Activated naive CD8-positive, alpha-beta T cell treated with anti-CD3 and anti-CD28 coated beads for 36 hours (primary cell): Measurements from ENCODE around the gene RBBP4. TPM values are rescaled to one million over a fixed set of nuclear protein-coding genes. Genes with fewer than 3 reads are reported as not detected.
A peak's percentile ranks its signal among the peaks of the same experiment; 100 is the strongest.

Experiments
- DNase-seq: peaks from one replicate; pipeline ENCODE4 v3.0.0; 2021
- H3K27ac Mint-ChIP-seq: one replicate; pipeline ENCODE4 v1.8.0; 2022; ENCODE audit warnings: mild to moderate bottlenecking, moderate library complexity, mixed read lengths
- H3K27me3 Mint-ChIP-seq: one replicate; pipeline ENCODE4 v1.8.0; 2022; ENCODE audit warnings: mild to moderate bottlenecking, mixed read lengths
- H3K36me3 Mint-ChIP-seq: one replicate; pipeline ENCODE4 v1.8.0; 2021; ENCODE audit warnings: mild to moderate bottlenecking, mixed read lengths
- H3K4me1 Mint-ChIP-seq: one replicate; pipeline ENCODE4 v1.8.0; 2021; ENCODE audit warnings: mixed read lengths
- H3K4me3 Mint-ChIP-seq: one replicate; pipeline ENCODE4 v1.8.0; 2022; ENCODE audit warnings: mild to moderate bottlenecking, moderate library complexity, mixed read lengths
- H3K9me3 Mint-ChIP-seq: one replicate; pipeline ENCODE4 v1.8.0; 2022; ENCODE audit warnings: mixed read lengths
- total RNA-seq, 2 experiments: library from RNA; stranded (reverse); gene quantifications; one replicate each; pipeline ENCODE4 v1.2.3, GENCODE V29; 2021

RBBP4 gene
- total RNA-seq, 2 experiments from 2014 or later: 313 to 317 TPM

DNA sequence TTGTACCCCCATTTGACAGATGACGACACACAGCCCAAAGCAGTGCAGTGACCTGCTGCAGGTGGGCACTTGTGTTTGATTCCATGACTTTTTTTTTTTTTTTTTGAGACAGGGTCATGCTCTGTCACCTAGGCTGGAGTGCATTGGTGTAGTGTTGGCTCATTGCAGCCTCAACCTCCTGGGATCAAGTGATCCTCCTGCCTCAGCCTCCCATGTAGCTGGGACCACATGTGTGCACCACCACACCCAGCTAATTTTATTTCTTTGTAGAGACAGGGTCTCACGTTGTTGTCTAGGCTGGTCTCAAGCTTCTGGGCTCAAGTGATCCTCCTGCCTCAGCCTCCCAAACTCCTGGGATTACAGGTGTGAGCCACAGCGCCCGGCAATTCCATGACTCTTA lies 66.5 kb downstream of the RBBP4 start:
- Mint-ChIP-seq H3K27me3 (peaks cover 19% of the 10 kb centered on the region), H3K4me3 (no peak overlapping the region), H3K27ac (no peak overlapping the region), H3K36me3 (no peaks in the 10 kb centered on the region), H3K9me3 (no peaks in the 10 kb centered on the region), H3K4me1 (no peaks in the 10 kb centered on the region)
- no peak for DNase-seq

DNA sequence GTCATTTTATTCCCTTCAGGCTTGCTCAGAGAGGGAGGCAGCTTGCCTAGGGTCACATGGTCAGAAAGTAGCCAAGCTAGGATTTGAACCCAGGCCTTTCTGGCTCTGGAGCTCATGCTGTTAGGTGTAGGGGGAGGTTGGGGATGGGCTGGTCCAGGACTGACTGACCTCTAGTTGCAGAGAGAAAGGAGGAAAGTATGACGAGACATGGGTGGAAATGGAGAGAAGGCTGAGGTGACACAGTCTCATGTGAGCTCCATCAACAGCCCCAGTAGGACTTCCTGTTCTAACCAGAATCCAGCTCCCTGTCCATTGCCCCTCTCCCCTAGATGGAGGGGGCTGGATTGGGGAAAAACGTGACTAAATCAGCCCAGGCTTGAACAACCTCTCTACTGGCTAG lies 67.0 kb downstream of the RBBP4 start:
- Mint-ChIP-seq H3K4me1 (no peaks in the 10 kb centered on the region), H3K27me3 (peaks cover 19% of the 10 kb centered on the region), H3K27ac (no peak overlapping the region), H3K9me3 (no peaks in the 10 kb centered on the region), H3K4me3 (no peak overlapping the region), H3K36me3 (no peaks in the 10 kb centered on the region)
- no peak for DNase-seq

DNA sequence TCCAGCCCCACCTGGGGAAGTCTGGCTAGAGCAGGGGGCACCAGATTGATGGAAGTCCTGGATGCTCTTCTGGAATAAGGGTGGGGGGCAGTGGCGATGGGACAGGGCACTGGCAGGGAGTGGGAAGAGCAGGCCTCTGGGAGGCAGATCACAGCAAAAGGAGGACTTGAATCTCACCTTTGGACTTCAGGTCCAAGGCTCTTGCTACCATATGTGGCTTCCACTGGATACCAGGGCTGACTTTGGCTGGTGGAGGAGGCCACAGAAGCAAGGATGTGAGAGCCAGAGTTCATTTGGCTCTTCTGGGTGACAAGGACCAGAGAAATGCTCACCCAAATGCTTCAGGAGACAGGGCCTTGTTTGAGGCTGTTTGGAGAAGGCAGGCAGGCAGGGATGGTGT lies 67.5 kb downstream of the RBBP4 start:
- peaks cover 19% of the 10 kb centered on the region for H3K27me3 Mint-ChIP-seq
- H3K27ac Mint-ChIP-seq: no peak overlapping the region
- no peaks in the 10 kb centered on the region for H3K9me3 Mint-ChIP-seq
- H3K4me3 Mint-ChIP-seq: no peak overlapping the region
- DNase-seq: no peak
- no peaks in the 10 kb centered on the region for H3K36me3 Mint-ChIP-seq
- H3K4me1 Mint-ChIP-seq: no peaks in the 10 kb centered on the region

DNA sequence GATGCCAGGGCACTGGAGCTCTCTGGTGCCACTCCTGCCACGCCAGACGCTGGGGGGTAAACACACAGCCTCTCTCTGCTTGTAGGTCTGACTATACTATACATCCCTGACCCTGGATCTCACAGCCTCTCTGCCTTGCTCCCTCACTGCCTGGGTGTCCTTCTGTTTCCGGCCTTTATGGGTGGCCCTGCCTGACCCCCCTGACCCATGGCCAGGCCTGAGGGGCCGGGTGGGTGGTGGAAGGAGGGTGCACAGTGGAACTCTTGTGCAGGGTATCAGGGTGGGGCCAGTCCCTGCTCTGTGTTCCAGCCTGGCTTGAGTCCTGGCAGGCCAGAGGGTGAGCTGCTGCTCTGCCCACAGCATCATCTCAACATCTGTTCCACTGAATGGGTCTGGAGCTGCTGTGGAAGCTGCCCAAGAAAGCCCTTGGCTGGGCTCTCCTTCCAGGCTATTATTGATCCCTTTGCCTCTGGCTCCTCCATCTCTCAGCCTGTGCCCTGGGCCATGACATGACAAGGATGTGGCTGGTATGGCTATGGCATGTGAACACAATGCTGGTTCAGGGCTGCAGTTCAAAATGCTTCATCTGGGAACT lies 68.8 kb downstream of the RBBP4 start:
- Mint-ChIP-seq H3K27me3 (peaks cover 22% of the 10 kb centered on the region), H3K36me3 (no peaks in the 10 kb centered on the region), H3K27ac (no peak overlapping the region), H3K9me3 (no peaks in the 10 kb centered on the region), H3K4me1 (no peaks in the 10 kb centered on the region), H3K4me3 (no peak overlapping the region)
- no peak for DNase-seq

DNA sequence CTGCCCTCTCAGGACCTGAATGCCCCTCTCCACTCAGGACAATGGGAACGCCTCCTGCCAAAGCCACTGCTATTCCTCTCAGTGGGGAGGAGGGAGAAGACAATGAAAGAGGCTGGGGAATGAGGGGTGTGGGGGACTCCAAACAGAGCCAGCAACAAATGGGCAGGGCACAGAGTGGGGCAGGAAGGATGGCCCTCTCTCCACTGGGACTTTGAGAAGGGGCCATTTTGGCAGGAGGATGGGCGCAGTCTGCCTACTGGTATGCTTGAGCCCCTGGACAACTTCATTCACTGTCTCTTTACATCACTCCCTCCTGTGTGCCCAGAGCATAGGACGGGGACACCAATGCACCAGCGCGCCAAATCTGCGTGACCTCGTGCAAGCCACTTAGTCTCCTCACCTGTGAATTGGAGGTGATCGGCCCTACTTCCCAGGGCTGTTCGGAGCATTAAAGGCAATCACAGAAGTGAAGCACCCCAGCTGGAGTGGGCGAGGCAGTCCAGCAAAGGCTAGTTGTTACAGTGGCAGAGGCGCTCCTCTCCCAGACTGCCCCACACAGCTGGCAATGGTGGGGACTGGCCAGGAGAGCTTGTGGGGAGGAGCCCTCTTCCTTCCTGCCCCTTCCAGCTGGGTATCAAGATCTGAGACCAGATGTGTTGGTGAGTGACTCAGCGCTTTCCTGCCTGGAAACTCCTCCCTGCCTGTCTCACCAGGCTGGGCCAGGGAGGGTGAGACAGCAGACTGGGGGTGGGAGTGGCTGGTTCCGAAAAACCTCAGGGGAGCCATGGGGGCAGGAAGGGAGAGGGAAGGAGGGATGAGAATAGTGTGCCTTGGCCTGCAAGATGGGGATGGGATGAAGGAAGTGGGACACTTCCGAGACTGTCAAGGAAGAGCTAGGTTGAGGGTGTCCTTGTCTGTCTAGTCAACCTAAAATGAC lies 73.9 kb downstream of the RBBP4 start:
- H3K27ac Mint-ChIP-seq: no peak overlapping the region
- H3K4me1 Mint-ChIP-seq: peaks cover 9% of the 10 kb centered on the region
- no peaks in the 10 kb centered on the region for H3K9me3 Mint-ChIP-seq
- H3K4me3 Mint-ChIP-seq: no peak overlapping the region
- H3K36me3 Mint-ChIP-seq: no peaks in the 10 kb centered on the region
- peak; percentile 21 for DNase-seq
- peaks cover 23% of the 10 kb centered on the region for H3K27me3 Mint-ChIP-seq

DNA sequence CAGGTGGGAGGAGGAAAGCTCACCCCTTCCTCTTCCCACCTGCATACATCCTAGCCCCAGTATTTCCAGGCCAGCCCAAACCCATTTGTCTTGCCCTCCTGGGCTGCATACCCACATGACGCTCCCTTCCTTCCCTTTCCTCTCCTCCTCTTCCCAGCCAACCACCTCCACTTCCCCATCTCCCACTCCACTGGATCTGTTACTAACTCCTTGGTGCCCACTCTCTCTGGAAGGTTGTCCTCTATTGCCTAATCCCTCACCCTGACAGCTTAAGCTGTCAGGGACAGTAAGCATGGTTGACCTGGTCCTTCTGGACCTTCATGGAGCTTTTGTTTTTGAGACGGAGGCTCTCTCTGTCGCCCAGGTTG lies 74.6 kb downstream of the RBBP4 start:
- Mint-ChIP-seq H3K27me3 (peaks cover 19% of the 10 kb centered on the region), H3K36me3 (no peaks in the 10 kb centered on the region), H3K4me1 (peaks cover 9% of the 10 kb centered on the region), H3K9me3 (no peaks in the 10 kb centered on the region), H3K27ac (no peak overlapping the region), H3K4me3 (no peak overlapping the region)
- DNase-seq: no peak

DNA sequence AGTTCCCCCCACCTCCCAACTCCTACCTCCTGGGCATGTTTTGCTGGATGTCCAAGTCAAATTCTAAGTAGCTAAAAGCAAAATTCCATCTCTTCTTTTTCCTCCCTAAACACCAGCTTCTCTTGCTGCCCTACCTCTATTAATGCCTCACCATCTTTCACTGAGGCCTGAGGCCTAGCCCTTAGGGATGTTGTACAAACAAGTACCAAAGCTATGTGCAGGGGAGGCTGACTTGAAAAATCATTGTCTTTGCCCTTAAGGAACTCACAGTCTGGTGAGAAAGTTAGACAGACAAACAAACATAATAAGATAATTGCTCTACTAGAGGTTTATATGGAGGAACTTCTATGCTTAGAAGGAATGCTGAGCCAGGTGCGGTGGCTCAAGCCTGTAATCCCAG lies 76.9 kb downstream of the RBBP4 start:
- no peak for DNase-seq
- H3K36me3 Mint-ChIP-seq: no peaks in the 10 kb centered on the region
- H3K27me3 Mint-ChIP-seq: peaks cover 12% of the 10 kb centered on the region
- H3K9me3 Mint-ChIP-seq: no peaks in the 10 kb centered on the region
- no peak overlapping the region for H3K4me3 Mint-ChIP-seq
- H3K4me1 Mint-ChIP-seq: peaks cover 11% of the 10 kb centered on the region
- no peak overlapping the region for H3K27ac Mint-ChIP-seq

DNA sequence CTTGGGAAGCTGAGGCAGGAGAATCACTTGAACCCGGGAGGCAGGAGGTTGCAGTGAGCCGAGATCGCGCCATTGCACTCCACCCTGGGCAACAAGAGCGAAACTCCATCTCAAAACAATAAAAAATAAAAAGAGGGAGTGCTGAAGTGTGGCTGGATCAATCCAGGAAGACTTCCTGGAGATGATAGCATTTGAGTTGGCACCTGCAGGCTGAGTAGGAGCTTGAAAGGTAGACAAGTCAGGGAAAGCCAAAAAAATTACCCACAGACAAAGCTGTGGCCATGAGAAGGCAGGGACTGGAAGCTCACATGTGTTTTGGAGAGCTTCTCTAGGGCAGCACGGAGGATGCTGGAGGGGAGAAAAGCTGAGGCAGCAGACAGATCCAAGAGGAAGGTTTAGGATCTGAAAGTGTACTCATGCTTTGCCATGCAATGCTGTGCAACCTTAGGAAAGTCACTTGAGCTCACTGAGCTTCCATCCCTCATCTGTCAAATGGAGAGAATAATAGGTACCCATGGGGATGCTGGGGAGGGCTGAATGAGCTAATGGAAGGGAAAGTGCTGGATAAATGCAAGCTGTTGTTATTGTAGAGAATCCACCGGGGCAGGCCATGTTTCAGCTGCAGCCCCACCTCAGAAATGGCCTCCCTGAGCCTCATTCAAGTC lies 77.5 kb downstream of the RBBP4 start:
- Mint-ChIP-seq H3K27ac (no peak overlapping the region), H3K27me3 (peaks cover 12% of the 10 kb centered on the region), H3K4me1 (peaks cover 11% of the 10 kb centered on the region), H3K4me3 (no peak overlapping the region), H3K9me3 (no peaks in the 10 kb centered on the region), H3K36me3 (no peaks in the 10 kb centered on the region)
- no peak for DNase-seq

DNA sequence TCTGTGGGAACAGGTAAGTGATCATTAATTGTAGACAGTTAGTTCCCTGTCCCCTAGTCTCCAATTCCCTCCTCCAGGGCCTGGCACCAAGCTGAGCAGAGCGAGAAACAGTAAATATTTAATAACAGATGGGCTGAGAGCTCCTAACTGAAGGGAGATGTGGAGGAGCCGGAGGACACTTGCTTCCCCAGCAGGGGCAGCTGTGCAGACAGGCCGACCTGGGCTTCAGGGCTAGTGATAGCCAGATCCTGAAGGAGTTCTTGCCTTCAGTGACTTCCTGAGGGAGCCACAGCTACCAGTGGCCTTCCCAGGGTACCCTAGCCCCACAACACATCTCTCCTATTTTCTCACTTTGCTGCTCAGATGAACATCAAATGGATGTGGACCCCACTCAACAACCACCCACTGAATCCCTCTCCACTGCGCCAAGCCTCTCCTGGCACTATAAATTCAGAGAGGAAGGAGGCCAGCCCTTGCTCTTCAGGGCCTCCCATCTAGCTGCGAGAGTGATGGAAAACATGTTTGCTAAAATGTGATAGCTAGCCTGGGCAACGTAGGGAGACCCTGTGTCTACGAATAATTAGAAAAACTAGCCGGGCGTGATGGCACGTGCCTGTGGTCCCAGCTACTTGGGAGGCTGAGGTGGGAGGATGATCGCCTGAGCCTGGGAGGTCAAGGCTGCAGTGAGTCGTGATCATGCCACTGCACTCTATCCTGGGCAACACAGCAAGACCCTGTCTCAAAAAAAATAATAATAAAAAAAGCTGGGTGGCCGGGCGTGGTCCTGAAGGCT lies 78.4 kb downstream of the RBBP4 start:
- no peak overlapping the region for H3K27ac Mint-ChIP-seq
- H3K27me3 Mint-ChIP-seq: peaks cover 11% of the 10 kb centered on the region
- DNase-seq: no peak
- no peaks in the 10 kb centered on the region for H3K36me3 Mint-ChIP-seq
- H3K9me3 Mint-ChIP-seq: no peaks in the 10 kb centered on the region
- no peak overlapping the region for H3K4me3 Mint-ChIP-seq
- peaks cover 11% of the 10 kb centered on the region for H3K4me1 Mint-ChIP-seq

DNA sequence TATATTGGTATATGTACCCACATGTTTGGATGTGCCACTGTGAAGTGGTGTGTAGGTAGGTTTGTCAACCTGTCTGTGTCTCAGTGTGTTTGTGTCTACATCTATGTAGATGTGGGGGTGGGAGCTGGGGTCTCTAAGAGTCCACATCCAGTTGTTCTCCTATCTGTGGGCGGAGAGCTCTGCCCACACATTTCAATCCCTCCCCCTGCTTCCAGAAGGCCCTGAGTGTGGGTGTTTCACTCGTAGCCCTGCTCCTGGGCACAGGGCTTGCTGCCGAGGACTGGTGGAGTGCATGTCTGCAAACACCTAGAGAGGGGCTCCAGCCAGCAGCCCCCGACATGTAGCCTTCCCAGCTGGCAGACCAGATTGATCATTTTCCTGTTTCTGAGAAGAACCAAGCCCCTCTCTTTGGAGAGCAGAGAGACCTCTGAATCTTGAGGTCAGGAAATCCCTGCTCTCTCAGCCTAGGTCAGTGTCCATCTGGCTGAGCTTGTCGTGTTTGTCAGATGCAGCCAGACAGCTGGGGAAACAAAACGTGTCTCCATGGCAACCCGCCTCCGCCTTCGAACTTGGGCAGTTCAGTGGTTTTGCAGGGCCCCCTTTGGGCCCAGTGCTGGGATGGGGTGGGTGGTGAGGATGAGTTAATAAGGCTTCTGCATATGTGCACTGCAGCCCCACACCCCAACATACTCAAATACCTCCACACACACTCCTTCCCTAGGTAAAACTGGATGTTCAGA lies 82.7 kb downstream of the RBBP4 start:
- DNase-seq: no peak
- Mint-ChIP-seq H3K36me3 (no peaks in the 10 kb centered on the region), H3K27ac (no peak overlapping the region), H3K4me3 (no peak overlapping the region), H3K27me3 (peaks cover 3% of the 10 kb centered on the region), H3K9me3 (no peaks in the 10 kb centered on the region), H3K4me1 (peaks cover 2% of the 10 kb centered on the region)

Other genes starting within 250 kb of the RBBP4 start
- not detected for gene ZBTB8B, start 186.1 kb upstream of the RBBP4 start, total RNA-seq
- gene ZBTB8A, start 111.8 kb upstream of the RBBP4 start, total RNA-seq: under 1 TPM; 0.21 to 0.24 TPM
- gene ZBTB8OS, start 658 bp upstream of the RBBP4 start, total RNA-seq: 10 to 100 TPM; 64.5 to 69.9 TPM
- gene SYNC, start 51.6 kb downstream of the RBBP4 start, total RNA-seq: not detected
- 100 to 1,000 TPM; 250 to 267 TPM for gene YARS1, start 166.2 kb downstream of the RBBP4 start, total RNA-seq
- 10 to 100 TPM; 24.6 to 28.5 TPM for gene S100PBP, start 166.4 kb downstream of the RBBP4 start, total RNA-seq
- not detected for gene FNDC5, start 219.7 kb downstream of the RBBP4 start, total RNA-seq
- gene HPCA, start 235.3 kb downstream of the RBBP4 start, total RNA-seq: under 1 TPM in 1 of 2 experiments, not detected in 1; 0.29 TPM